Ovary (tissue), 9 donors: ENCODE data around the gene CLMN. TPM values are rescaled to one million over a fixed set of nuclear protein-coding genes. Genes with fewer than 3 reads are reported as not detected.
"Not testable (repeated sequence)": the region's sequence is repeated elsewhere in the genome, so short reads cannot be mapped to it uniquely, and the experiment has no call there.

Source experiments
- DNase-seq, 5 donors: peaks; one replicate each; pipeline ENCODE4 v3.0.0-alpha.2; 2019 to 2020
- H3K27ac ChIP-seq, 2 donors: fragments of 200-600 bp; one replicate each; pipeline versions ENCODE4 v1.5.1 to v1.8.0; 2019 to 2022
- H3K27me3 ChIP-seq: fragments of 200-600 bp; one replicate; pipeline ENCODE4 v1.8.0; 2022
- H3K36me3 ChIP-seq: fragments of 200-600 bp; sonication (generic); one replicate; pipeline ENCODE4 v1.5.1; 2019
- H3K4me1 ChIP-seq: one replicate; pipeline ENCODE4 v1.8.1; 2013; ENCODE audit warnings: mild to moderate bottlenecking, moderate library complexity; ENCODE audit not compliant: insufficient read depth
- H3K4me3 ChIP-seq: fragments of 200-600 bp; sonication (generic); one replicate; pipeline ENCODE4 v1.5.1; 2017
- H3K9me3 ChIP-seq, 2 donors: fragments of 200-600 bp in 1 of 2; sonication (generic) in 1 of 2; one replicate each; pipeline versions ENCODE4 v1.5.1 to v1.8.1; 2013 to 2019; ENCODE audit warnings: mild to moderate bottlenecking in 1 of 2, moderate library complexity in 1 of 2
- CTCF ChIP-seq, 3 donors: fragments of 450-650 bp in 2 of 3; fragments of 200-600 bp in 1 of 3; IDR thresholded peaks; one replicate each; pipeline versions ENCODE4 v1.5.1 to v1.8.0; 2016 to 2022; ENCODE audit warnings: antibody characterized with exemption in 3 of 3, mild to moderate bottlenecking in 1 of 3
- EP300 ChIP-seq: sonication (generic); formaldehyde crosslinking; IDR thresholded peaks from one replicate; pipeline ENCODE4 v1.6.1; 2017; ENCODE audit warnings: antibody characterized with exemption
- POLR2A ChIP-seq: fragments of 450-650 bp; IDR thresholded peaks from one replicate; pipeline ENCODE4 v1.6.1; 2017; ENCODE audit warnings: antibody characterized with exemption, mild to moderate bottlenecking, moderate library complexity
- WGBS, 3 donors: extraction: QIAGEN DNeasy Blood & Tissue Kit in 1 of 3; methylation state at CpG; one replicate each; pipeline versions ENCODE4 v1.1.5 to v1.1.7; 2013 to 2017; 5-methylcytosine and 5-hydroxymethylcytosine counted together
- intact Hi-C, 4 donors: fragments of 100-400 bp; cut with DNase I; formaldehyde crosslinking; loops; one replicate each; pipeline versions ENCODE4 v1.11.0 to v1.15.1; 2022 to 2023
- polyA plus RNA-seq, 2 donors: library from polyadenylated mRNA; stranded (reverse); fragments of 200-250 nt in 1 of 2; fragments of 350-450 nt in 1 of 2; fragmentation: Illumina TruSeq in 1 of 2; extraction: RNeasy Lipid Tissue Mini Kit (QIAGEN cat#74804) in 1 of 2; gene quantifications; one replicate each; pipeline ENCODE4 v1.2.3, GENCODE V29; 2013 to 2014
- total RNA-seq, 7 donors: library from RNA; depleted of rRNA in 2 of 7; stranded (reverse); fragments of >200 nt in 2 of 7; fragmentation: NEBNext Ultra II Directional in 3 of 7; extraction: Animal tissue kit (Norgen Biotek cat#: 25700) in 3 of 7; gene quantifications; one replicate each; pipeline versions ENCODE4 v1.1.0 to v1.2.4, GENCODE V29; 2016 to 2023
- donor health status: DM: no; HTN: no; CAD: no; lungs with moderate emphysema.
- donor health status: DM: no; HTN: no; CAD: no.
- donor health status: Bipolar disorder and iron deficiency.
- donor health status: DM: yes; HTN: yes; CAD: no.
- donor health status: DM: no; HTN: no; CAD: no.
- donor health status: DM: yes; HTN: yes; CAD: no.

Gene CLMN
- total and polyA plus RNA-seq, 9 donors, result 2.2 to 11.7 (median 6.5) TPM

GRCh38 chr14:95141684-95142083 lies 178.0 kb downstream of the CLMN start:
- Histone ChIP-seq H3K4me3 (no peak overlapping the region), H3K27me3 (no peaks in the 10 kb centered on the region), H3K36me3 (no peaks in the 10 kb centered on the region), H3K9me3 (no peaks in the 10 kb centered on the region), H3K27ac (no peak overlapping the region), H3K4me1 (peaks cover 13% of the 10 kb centered on the region)
- intact Hi-C loops, result no loop called here
- TF ChIP-seq EP300 (no peak), POLR2A (no peak), CTCF (IDR thresholded peaks at IDR 0.05) (no peak)
- no peak for DNase-seq
- 17 to 28% (median 20%) methylated on average over 1 of the region's 1 CpG for WGBS, 3 donors

- Histone ChIP-seq H3K36me3 (no peaks in the 10 kb centered on the region), H3K4me3 (no peak overlapping the region), H3K27ac (no peak overlapping the region), H3K27me3 (no peaks in the 10 kb centered on the region), H3K9me3 (no peaks in the 10 kb centered on the region), H3K4me1 (peaks cover 9% of the 10 kb centered on the region)
- DNase-seq, result no peak
- TF ChIP-seq EP300 (no peak), CTCF (IDR thresholded peaks at IDR 0.05) (no peak), POLR2A (no peak)
- 62 to 67% (median 65%) methylated on average over 5 of the region's 5 CpGs for WGBS, 3 donors
- intact Hi-C loops, result no loop called here
These were observed 179.4 kb downstream of the CLMN start for GRCh38 chr14:95140060-95140858.

GRCh38 chr14:95138876-95139275 lies 180.8 kb downstream of the CLMN start:
- WGBS, 3 donors, result 100% methylated on average over 1 of the region's 1 CpG; no CpG with 5 or more reads in 1 of the 3 donors
- H3K27ac ChIP-seq, result no peak overlapping the region
- DNase-seq, result no peak
- H3K36me3 ChIP-seq, result no peaks in the 10 kb centered on the region
- H3K27me3 ChIP-seq, result no peaks in the 10 kb centered on the region
- H3K9me3 ChIP-seq, result no peaks in the 10 kb centered on the region
- intact Hi-C loops, result no loop called here
- peaks cover 9% of the 10 kb centered on the region for H3K4me1 ChIP-seq
- TF ChIP-seq EP300 (no peak), POLR2A (no peak), CTCF (IDR thresholded peaks at IDR 0.05) (no peak)
- no peak overlapping the region for H3K4me3 ChIP-seq

GRCh38 chr14:95138455-95138854 lies 181.3 kb downstream of the CLMN start:
- DNase-seq, H3K27me3 ChIP-seq, intact Hi-C loops, H3K4me1 ChIP-seq, H3K27ac ChIP-seq, H3K4me3 ChIP-seq, H3K36me3 ChIP-seq, H3K9me3 ChIP-seq: not testable (repeated sequence)
- WGBS, 3 donors, result 26 to 52% (median 30%) methylated on average over 4 of the region's 5 CpGs

GRCh38 chr14:95137804-95138167 lies 181.9 kb downstream of the CLMN start:
- Histone ChIP-seq H3K4me1 (peaks cover 9% of the 10 kb centered on the region), H3K27ac (peak overlapping the region in 1 of 2 donors; percentile 40), H3K36me3 (no peaks in the 10 kb centered on the region), H3K27me3 (no peaks in the 10 kb centered on the region), H3K4me3 (no peak overlapping the region), H3K9me3 (no peaks in the 10 kb centered on the region)
- TF ChIP-seq CTCF (IDR thresholded peaks at IDR 0.05), result no peak
- no peak for TF ChIP-seq POLR2A
- TF ChIP-seq EP300, result no peak
- WGBS, 3 donors, result 7 to 22% (median 14%) methylated on average over 5 of the region's 5 CpGs
- DNase-seq, result no peak
- intact Hi-C loops, result no loop called here
